Measurements from ENCODE around the gene KPNA1.
A peak's percentile ranks its signal among the peaks of the same experiment; 100 is the strongest.

KPNA1 gene

GRCh38 chr3:122415762-122416654, 98.7 kb downstream of the KPNA1 start, which contains the start of gene WDR5B:
TSS of gene WDR5B (minus strand) at chr3:122416062. CDS start at chr3:122415528, 534 bp downstream.
- peak; percentile 99 for DNase-seq (ENCODE audit: low read depth, low spot score)

- DNase-seq (ENCODE audit: low read depth, low spot score): peak; percentile 2
Measured at GRCh38 chr3:122415104-122415744, 99.5 kb downstream of the KPNA1 start.

- no peak for DNase-seq (ENCODE audit: low read depth, low spot score)
Measured at GRCh38 chr3:122414391-122414790, 100.3 kb downstream of the KPNA1 start.

GRCh38 chr3:122410639-122411038, 104.1 kb downstream of the KPNA1 start:
- no peak for DNase-seq (ENCODE audit: low read depth, low spot score)

- DNase-seq (ENCODE audit: low read depth, low spot score): no peak
Measured at GRCh38 chr3:122410111-122410510, 104.6 kb downstream of the KPNA1 start.

- DNase-seq (ENCODE audit: low read depth, low spot score): no peak
Measured at GRCh38 chr3:122409446-122409845, 105.3 kb downstream of the KPNA1 start.

- DNase-seq (ENCODE audit: low read depth, low spot score): no peak
Measured at GRCh38 chr3:122407946-122408345, 106.8 kb downstream of the KPNA1 start.

GRCh38 chr3:122406198-122406597, 108.5 kb downstream of the KPNA1 start:
- no peak for DNase-seq (ENCODE audit: low read depth, low spot score)

GRCh38 chr3:122405015-122405414, 109.7 kb downstream of the KPNA1 start:
- DNase-seq (ENCODE audit: low read depth, low spot score): no peak

GRCh38 chr3:122403489-122403888, 111.2 kb downstream of the KPNA1 start:
- no peak for DNase-seq (ENCODE audit: low read depth, low spot score)

GRCh38 chr3:122398920-122399319, 115.8 kb downstream of the KPNA1 start:
- DNase-seq (ENCODE audit: low read depth, low spot score): no peak

- no peak for DNase-seq (ENCODE audit: low read depth, low spot score)
Measured at GRCh38 chr3:122397201-122397600, 117.5 kb downstream of the KPNA1 start.

- DNase-seq (ENCODE audit: low read depth, low spot score): no peak
Measured at GRCh38 chr3:122396511-122396910, 118.2 kb downstream of the KPNA1 start.

GRCh38 chr3:122395582-122395981, 119.2 kb downstream of the KPNA1 start:
- DNase-seq (ENCODE audit: low read depth, low spot score): no peak

GRCh38 chr3:122394173-122394572, 120.6 kb downstream of the KPNA1 start:
- DNase-seq (ENCODE audit: low read depth, low spot score): no peak

- DNase-seq (ENCODE audit: low read depth, low spot score): no peak
Measured at GRCh38 chr3:122392868-122393844, 121.6 kb downstream of the KPNA1 start.

- no peak for DNase-seq (ENCODE audit: low read depth, low spot score)
Measured at GRCh38 chr3:122391681-122392446, 122.9 kb downstream of the KPNA1 start.

- no peak for DNase-seq (ENCODE audit: low read depth, low spot score)
Measured at GRCh38 chr3:122390665-122391064, 124.1 kb downstream of the KPNA1 start.

- no peak for DNase-seq (ENCODE audit: low read depth, low spot score)
Measured at GRCh38 chr3:122389892-122390291, 124.8 kb downstream of the KPNA1 start.

GRCh38 chr3:122389197-122389596, 125.5 kb downstream of the KPNA1 start:
- no peak for DNase-seq (ENCODE audit: low read depth, low spot score)

- no peak for DNase-seq (ENCODE audit: low read depth, low spot score)
Measured at GRCh38 chr3:122387709-122388108, 127.0 kb downstream of the KPNA1 start.
